ENCODE measurements around the gene OSMR.

Gene OSMR

GRCh38 chr5:38845526-38846378, at the start of gene OSMR:
OSMR (plus strand) TSS chr5:38846012; CDS start chr5:38869045, 23,033 bp downstream.
- no peak for DNase-seq

- DNase-seq, result no peak
Observed at GRCh38 chr5:38796742-38797108, 49.1 kb upstream of the OSMR start.

- no peak for DNase-seq
Observed at GRCh38 chr5:38797838-38798237, 48.0 kb upstream of the OSMR start.

- DNase-seq, result no peak
Observed at GRCh38 chr5:38799556-38800377, 46.0 kb upstream of the OSMR start.

- DNase-seq, result no peak
Observed at GRCh38 chr5:38800515-38800914, 45.3 kb upstream of the OSMR start.

GRCh38 chr5:38802125-38802524, 43.7 kb upstream of the OSMR start:
- DNase-seq, result no peak

GRCh38 chr5:38803246-38803645, 42.6 kb upstream of the OSMR start:
- no peak for DNase-seq

GRCh38 chr5:38806775-38807258, 39.0 kb upstream of the OSMR start:
- DNase-seq, result no peak

GRCh38 chr5:38807570-38808483, 38.0 kb upstream of the OSMR start:
- DNase-seq, result no peak

GRCh38 chr5:38808666-38809343, 37.0 kb upstream of the OSMR start:
- DNase-seq, result no peak

GRCh38 chr5:38809388-38810359, 36.1 kb upstream of the OSMR start:
- DNase-seq, result no peak

GRCh38 chr5:38814879-38815278, 30.9 kb upstream of the OSMR start:
- no peak for DNase-seq

- no peak for DNase-seq
Observed at GRCh38 chr5:38816083-38817030, 29.5 kb upstream of the OSMR start.

- DNase-seq, result no peak
Observed at GRCh38 chr5:38821679-38822078, 24.1 kb upstream of the OSMR start.

- DNase-seq, result no peak
Observed at GRCh38 chr5:38823503-38823902, 22.3 kb upstream of the OSMR start.

GRCh38 chr5:38824821-38825220, 21.0 kb upstream of the OSMR start:
- DNase-seq, result no peak

GRCh38 chr5:38825494-38825893, 20.3 kb upstream of the OSMR start:
- no peak for DNase-seq

- DNase-seq, result no peak
Observed at GRCh38 chr5:38827525-38827924, 18.3 kb upstream of the OSMR start.

GRCh38 chr5:38830521-38831051, 15.2 kb upstream of the OSMR start:
- no peak for DNase-seq
